Glutamatergic neuron (in vitro differentiated cells): ENCODE data around the gene FCMR. TPM values are rescaled to one million over a fixed set of nuclear protein-coding genes. Genes with fewer than 3 reads are reported as not detected.

Source experiments
- DNase-seq: peaks from one replicate; pipeline ENCODE4 v3.0.0; 2022
- H3K27ac Mint-ChIP-seq: one replicate; pipeline ENCODE4 v1.8.0; 2020; ENCODE audit warnings: mild to moderate bottlenecking, mixed read lengths, inconsistent platforms; ENCODE audit not compliant: unreplicated experiment
- H3K27me3 Mint-ChIP-seq: one replicate; pipeline ENCODE4 v1.8.0; 2020; ENCODE audit warnings: mild to moderate bottlenecking, moderate library complexity, mixed read lengths, inconsistent platforms; ENCODE audit not compliant: unreplicated experiment
- H3K36me3 Mint-ChIP-seq: one replicate; pipeline ENCODE4 v1.8.0; 2020; ENCODE audit warnings: mild to moderate bottlenecking, mixed read lengths, inconsistent platforms; ENCODE audit not compliant: unreplicated experiment
- H3K4me1 Mint-ChIP-seq: one replicate; pipeline ENCODE4 v1.8.0; 2020; ENCODE audit warnings: mild to moderate bottlenecking, low read depth, mixed read lengths, inconsistent platforms; ENCODE audit not compliant: unreplicated experiment
- H3K4me3 Mint-ChIP-seq: one replicate; pipeline ENCODE4 v1.8.0; 2020; ENCODE audit warnings: mild to moderate bottlenecking, mixed read lengths, inconsistent platforms; ENCODE audit not compliant: unreplicated experiment
- H3K9me3 Mint-ChIP-seq: one replicate; pipeline ENCODE4 v1.8.0; 2020; ENCODE audit warnings: mild to moderate bottlenecking, moderate library complexity, mixed read lengths, inconsistent platforms; ENCODE audit not compliant: unreplicated experiment
- total RNA-seq: library from RNA; stranded (reverse); fragmentation: NEBNext Ultra II Directional; extraction: Animal tissue kit (Norgen Biotek cat#: 25700); gene quantifications from one replicate; pipeline ENCODE4 v1.2.1, GENCODE V29; 2021; ENCODE audit not compliant: unreplicated experiment
- TF ChIP-seq, protein P1 (sequence below): fragments of 200-600 bp; sonication (generic); IDR thresholded peaks from one replicate; pipeline ENCODE4 v1.5.0; 2021; ENCODE audit not compliant: partially characterized antibody, unreplicated experiment

FCMR gene
- total RNA-seq, 1 donor from 2014 or later, result not detected

DNA sequence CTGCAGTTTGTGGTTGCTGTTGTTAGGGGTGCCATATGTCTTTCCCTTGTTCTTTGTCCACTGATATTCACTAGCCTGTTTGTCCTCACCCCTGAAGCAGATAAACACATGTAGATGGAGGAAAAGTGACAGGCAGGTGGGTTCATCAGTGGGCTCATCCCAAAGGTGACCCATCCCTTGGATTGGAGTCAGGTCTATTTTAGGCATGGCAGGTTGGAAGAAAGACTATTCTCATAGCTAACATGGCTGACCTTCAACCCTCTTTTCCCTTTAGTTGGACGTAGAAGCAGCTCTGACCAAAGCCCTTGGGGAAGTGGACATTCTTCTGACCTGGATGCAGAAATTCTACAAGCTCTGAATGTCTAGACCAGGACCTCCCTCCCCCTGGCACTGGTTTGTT lies 19.0 kb downstream of the FCMR start:
- H3K27me3 Mint-ChIP-seq, result peaks cover 4% of the 10 kb centered on the region
- H3K9me3 Mint-ChIP-seq, result peaks cover 3% of the 10 kb centered on the region
- no peak overlapping the region for H3K4me3 Mint-ChIP-seq
- H3K4me1 Mint-ChIP-seq, result no peaks in the 10 kb centered on the region
- TF ChIP-seq, protein P1, sequence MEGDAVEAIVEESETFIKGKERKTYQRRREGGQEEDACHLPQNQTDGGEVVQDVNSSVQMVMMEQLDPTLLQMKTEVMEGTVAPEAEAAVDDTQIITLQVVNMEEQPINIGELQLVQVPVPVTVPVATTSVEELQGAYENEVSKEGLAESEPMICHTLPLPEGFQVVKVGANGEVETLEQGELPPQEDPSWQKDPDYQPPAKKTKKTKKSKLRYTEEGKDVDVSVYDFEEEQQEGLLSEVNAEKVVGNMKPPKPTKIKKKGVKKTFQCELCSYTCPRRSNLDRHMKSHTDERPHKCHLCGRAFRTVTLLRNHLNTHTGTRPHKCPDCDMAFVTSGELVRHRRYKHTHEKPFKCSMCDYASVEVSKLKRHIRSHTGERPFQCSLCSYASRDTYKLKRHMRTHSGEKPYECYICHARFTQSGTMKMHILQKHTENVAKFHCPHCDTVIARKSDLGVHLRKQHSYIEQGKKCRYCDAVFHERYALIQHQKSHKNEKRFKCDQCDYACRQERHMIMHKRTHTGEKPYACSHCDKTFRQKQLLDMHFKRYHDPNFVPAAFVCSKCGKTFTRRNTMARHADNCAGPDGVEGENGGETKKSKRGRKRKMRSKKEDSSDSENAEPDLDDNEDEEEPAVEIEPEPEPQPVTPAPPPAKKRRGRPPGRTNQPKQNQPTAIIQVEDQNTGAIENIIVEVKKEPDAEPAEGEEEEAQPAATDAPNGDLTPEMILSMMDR, result no peak
- H3K27ac Mint-ChIP-seq, result no peak overlapping the region
- H3K36me3 Mint-ChIP-seq, result no peaks in the 10 kb centered on the region
- DNase-seq, result no peak

DNA sequence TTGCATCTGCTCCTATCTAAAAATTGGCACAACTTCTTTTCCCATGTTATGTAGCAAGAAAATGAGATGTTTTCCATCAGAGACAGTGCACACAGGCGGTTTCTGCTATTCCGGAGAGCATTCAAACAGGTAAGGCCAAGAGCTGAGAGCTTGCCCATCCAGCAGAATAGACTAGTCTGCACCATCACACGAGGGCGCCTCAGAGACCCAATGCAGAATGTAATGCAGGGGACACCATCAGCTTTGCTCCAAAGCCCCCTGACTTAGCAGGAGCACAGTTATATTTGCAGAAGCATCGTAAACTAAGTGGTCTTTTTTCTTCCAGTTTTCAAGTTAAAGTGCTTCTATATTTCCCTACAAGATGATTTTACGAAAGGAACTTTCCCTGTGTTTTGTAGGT lies 19.8 kb downstream of the FCMR start:
- TF ChIP-seq, protein P1, result no peak
- DNase-seq, result no peak
- Mint-ChIP-seq H3K9me3 (peaks cover 5% of the 10 kb centered on the region), H3K27me3 (peaks cover 2% of the 10 kb centered on the region), H3K4me3 (no peak overlapping the region), H3K4me1 (no peaks in the 10 kb centered on the region), H3K27ac (no peak overlapping the region), H3K36me3 (no peaks in the 10 kb centered on the region)

DNA sequence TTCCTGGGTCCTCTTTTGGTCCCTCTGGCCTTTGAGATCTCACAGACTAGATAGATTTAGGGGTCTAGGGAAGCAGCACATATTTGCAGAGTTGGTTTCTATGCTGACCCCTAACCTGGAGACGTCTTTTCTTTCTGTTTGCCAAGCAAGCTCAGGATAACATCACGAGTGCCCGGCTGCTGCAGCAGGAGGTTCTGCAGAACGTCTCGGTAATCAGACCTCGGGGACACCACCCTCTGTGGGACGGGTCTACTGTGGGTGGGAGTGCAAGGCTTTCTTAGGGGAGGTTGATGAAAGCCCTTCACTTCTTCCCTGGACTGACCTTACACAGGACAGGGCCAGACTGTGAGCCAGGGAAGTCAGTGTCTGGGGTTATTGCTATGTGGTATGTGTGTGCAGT lies 21.6 kb downstream of the FCMR start:
- no peaks in the 10 kb centered on the region for H3K36me3 Mint-ChIP-seq
- H3K4me1 Mint-ChIP-seq, result peaks cover 9% of the 10 kb centered on the region
- TF ChIP-seq, protein P1, result no peak
- no peak overlapping the region for H3K4me3 Mint-ChIP-seq
- no peak overlapping the region for H3K27ac Mint-ChIP-seq
- peaks cover 5% of the 10 kb centered on the region for H3K9me3 Mint-ChIP-seq
- no peak for DNase-seq
- H3K27me3 Mint-ChIP-seq, result no peaks in the 10 kb centered on the region

DNA sequence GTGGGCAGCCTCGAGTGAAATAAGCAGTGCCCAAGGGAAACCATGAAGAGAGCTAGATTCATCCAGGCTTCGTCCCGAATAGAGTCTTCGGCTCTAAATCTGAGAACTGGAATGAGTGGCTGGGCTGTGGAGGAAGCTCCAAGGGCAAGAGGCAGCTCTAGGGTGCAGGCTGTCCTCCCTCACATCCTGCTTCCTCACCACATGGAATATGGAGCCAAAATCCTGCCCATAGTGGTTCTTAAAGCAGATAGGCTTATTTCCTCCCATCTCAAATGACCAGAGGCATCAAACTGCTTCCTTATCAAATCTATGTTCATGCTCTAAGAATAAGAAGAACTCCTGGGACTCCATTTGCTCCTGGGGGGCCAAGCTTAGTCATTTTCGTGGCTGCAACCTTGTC lies 22.0 kb downstream of the FCMR start:
- Mint-ChIP-seq H3K9me3 (peaks cover 3% of the 10 kb centered on the region), H3K4me3 (no peak overlapping the region), H3K27me3 (no peaks in the 10 kb centered on the region), H3K4me1 (peaks cover 9% of the 10 kb centered on the region), H3K27ac (no peak overlapping the region), H3K36me3 (no peaks in the 10 kb centered on the region)
- DNase-seq, result no peak
- TF ChIP-seq, protein P1, result no peak

DNA sequence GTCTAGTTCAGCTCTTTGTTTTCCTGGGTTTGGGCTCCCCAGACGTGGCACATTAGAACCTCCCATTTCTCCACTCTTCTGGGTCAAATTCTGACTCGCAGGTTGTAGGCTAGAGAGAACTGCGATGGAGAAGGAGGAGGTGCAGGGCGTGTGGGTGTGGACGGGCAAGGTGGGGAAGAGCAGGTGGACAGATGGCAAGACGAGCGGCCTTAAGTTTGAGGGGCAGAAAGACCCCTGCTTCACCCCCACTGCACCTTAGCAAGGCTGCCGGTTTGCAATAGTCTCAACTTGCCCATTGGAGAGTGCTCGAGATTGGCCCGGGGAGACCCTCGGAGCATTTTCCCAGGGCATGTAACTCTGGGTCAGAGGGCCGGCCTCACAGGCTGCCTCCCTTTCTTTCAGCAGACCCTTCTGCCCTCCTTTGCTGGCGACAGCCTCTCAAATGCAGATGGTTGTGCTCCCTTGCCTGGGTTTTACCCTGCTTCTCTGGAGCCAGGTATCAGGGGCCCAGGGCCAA lies 22.8 kb downstream of the FCMR start:
- peaks cover 9% of the 10 kb centered on the region for H3K4me1 Mint-ChIP-seq
- H3K9me3 Mint-ChIP-seq, result peaks cover 3% of the 10 kb centered on the region
- no peaks in the 10 kb centered on the region for H3K27me3 Mint-ChIP-seq
- DNase-seq, result no peak
- TF ChIP-seq, protein P1, result no peak
- no peak overlapping the region for H3K27ac Mint-ChIP-seq
- H3K4me3 Mint-ChIP-seq, result no peak overlapping the region
- no peaks in the 10 kb centered on the region for H3K36me3 Mint-ChIP-seq
